ENCODE data around the gene SLC19A1.

DNA sequence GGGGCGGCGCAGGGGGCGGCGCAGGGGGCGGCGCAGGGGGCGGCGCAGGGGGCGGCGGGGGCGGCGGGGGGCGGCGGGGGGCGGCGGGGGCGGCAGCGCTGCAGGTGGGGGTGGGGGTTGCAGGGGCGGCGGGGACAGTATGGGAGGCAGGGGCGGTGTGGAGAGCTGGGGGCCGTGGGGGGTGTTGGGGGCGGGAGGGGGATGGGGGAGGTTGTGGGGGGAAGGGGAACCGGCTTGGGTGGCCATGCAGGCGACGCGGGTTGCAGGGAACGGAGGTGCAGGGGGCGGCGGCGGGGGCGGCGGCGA is 13.0 kb upstream of the SLC19A1 start:
- TF ChIP-seq CTCF (IDR thresholded peaks at IDR 0.05): no peak
- TF ChIP-seq POLR2AphosphoS5 (IDR thresholded peaks at IDR 0.05): no peak
- no peak for TF ChIP-seq POLR2A (IDR thresholded peaks at IDR 0.05)
